Lower leg skin (tissue), 3 donors: ENCODE data around the gene NDUFA5.

ENCODE experiments used
- CTCF ChIP-seq, 3 donors: fragments of 450-650 bp; IDR thresholded peaks; one replicate each; pipeline ENCODE4 v1.5.1; 2016; ENCODE audit warnings: antibody characterized with exemption in 3 of 3, mild to moderate bottlenecking in 3 of 3, moderate library complexity in 2 of 3
- POLR2A ChIP-seq, 2 donors: fragments of 450-650 bp; IDR thresholded peaks; one replicate each; pipeline ENCODE4 v1.6.1; 2016 to 2017; ENCODE audit warnings: antibody characterized with exemption in 2 of 2, mild to moderate bottlenecking in 1 of 2, moderate library complexity in 1 of 2

DNA sequence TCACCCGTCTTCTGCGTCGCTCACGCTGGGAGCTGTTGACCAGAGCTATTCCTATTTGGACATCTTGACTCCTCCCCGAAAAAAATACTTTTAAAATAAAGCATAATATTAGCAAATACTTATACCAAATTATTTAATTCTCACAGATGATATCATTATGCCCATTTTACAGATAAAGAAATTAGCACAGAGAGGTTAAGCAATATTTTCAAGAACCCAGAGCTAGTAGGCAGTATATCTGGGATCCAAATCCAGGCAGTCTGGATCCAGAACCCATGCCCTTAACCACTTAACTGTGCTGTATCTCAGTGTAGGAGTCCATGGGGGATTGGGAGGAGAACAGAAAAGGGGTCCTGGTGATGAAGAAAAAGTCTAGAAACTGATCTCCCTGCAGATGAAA lies 29.4 kb downstream of the NDUFA5 start:
- TF ChIP-seq CTCF (IDR thresholded peaks at IDR 0.05) = no peak
- TF ChIP-seq POLR2A (IDR thresholded peaks at IDR 0.05) = no peak
